Vagina (tissue), 2 donors: ENCODE data around the gene MED12L. TPM values are rescaled to one million over a fixed set of nuclear protein-coding genes. Genes with fewer than 3 reads are reported as not detected.

Source experiments
- DNase-seq, 2 donors: peaks; one replicate each; pipeline ENCODE4 v3.0.0-alpha.2; 2017; ENCODE audit errors: extremely low spot score in 2 of 2
- H3K27ac ChIP-seq: fragments of 200-600 bp; sonication (generic); one replicate; pipeline ENCODE4 v1.5.1; 2019
- H3K27me3 ChIP-seq: fragments of 200-600 bp; sonication (generic); one replicate; pipeline ENCODE4 v1.5.1; 2019
- H3K36me3 ChIP-seq, 2 donors: fragments of 200-600 bp; sonication (generic); one replicate each; pipeline ENCODE4 v1.5.1; 2017 to 2019
- H3K4me1 ChIP-seq: fragments of 200-600 bp; sonication (generic); one replicate; pipeline ENCODE4 v1.5.1; 2019
- H3K4me3 ChIP-seq, 2 donors: fragments of 200-600 bp; sonication (generic); 1 replicate in 1 of 2; 2 replicates in 1 of 2; pipeline ENCODE4 v1.5.1; 2016 to 2019
- H3K9me3 ChIP-seq: fragments of 200-600 bp; sonication (generic); one replicate; pipeline ENCODE4 v1.5.1; 2019
- CTCF ChIP-seq, 3 experiments: fragments of 450-650 bp in 2 of 3; fragments of 200-600 bp in 1 of 3; sonication (generic) in 1 of 3; IDR thresholded peaks; one replicate each; pipeline ENCODE4 v1.5.1; 2017 to 2019; ENCODE audit warnings: antibody characterized with exemption in 3 of 3, mild to moderate bottlenecking in 2 of 3, moderate library complexity in 2 of 3
- POLR2A ChIP-seq, 2 donors: fragments of 450-650 bp; IDR thresholded peaks; one replicate each; pipeline ENCODE4 v1.6.1; 2017; ENCODE audit warnings: antibody characterized with exemption in 2 of 2, mild to moderate bottlenecking in 2 of 2, moderate library complexity in 2 of 2
- POLR2AphosphoS5 ChIP-seq, 2 donors: sonication (generic); formaldehyde crosslinking; IDR thresholded peaks; one replicate each; pipeline ENCODE4 v1.9.0; 2017; ENCODE audit warnings: antibody characterized with exemption in 2 of 2, mild to moderate bottlenecking in 2 of 2, low read depth in 1 of 2; ENCODE audit not compliant: insufficient read depth in 1 of 2
- intact Hi-C: fragments of 100-400 bp; cut with DNase I; formaldehyde crosslinking; loops from one replicate; pipeline ENCODE4 v1.15.1; 2023
- total RNA-seq: library from RNA; depleted of rRNA; stranded (reverse); fragments of >200 nt; gene quantifications from one replicate; pipeline ENCODE4 v1.2.3, GENCODE V29; 2016

Gene MED12L
- total RNA-seq, 1 donor from 2014 or later: 1.7 TPM

GRCh38 chr3:151282921-151283320 is 197.5 kb downstream of the MED12L start:
- Histone ChIP-seq H3K9me3 (no peaks in the 10 kb centered on the region), H3K27ac (peak overlapping the region; percentile 10), H3K4me3 (no peak overlapping the region), H3K36me3 (no peaks in the 10 kb centered on the region), H3K27me3 (no peaks in the 10 kb centered on the region), H3K4me1 (peaks cover 11% of the 10 kb centered on the region)
- no peak for DNase-seq
- intact Hi-C loops: loop anchor here (10.0 kb wide), 1 partner anchor 58 kb away; no protein-coding TSS in a partner anchor
- no peak for TF ChIP-seq POLR2A (IDR thresholded peaks at IDR 0.05)
- TF ChIP-seq CTCF (IDR thresholded peaks at IDR 0.05): peak; percentile 46 to 81 (median 78)
- no peak for TF ChIP-seq POLR2AphosphoS5 (IDR thresholded peaks at IDR 0.05; ENCODE audit: insufficient read depth in 1 of 2, low read depth in 1 of 2)

GRCh38 chr3:151283387-151283786 is 197.9 kb downstream of the MED12L start:
- intact Hi-C loops: loop anchor here (10.0 kb wide), 1 partner anchor 59 kb away; no protein-coding TSS in a partner anchor
- Histone ChIP-seq H3K9me3 (no peaks in the 10 kb centered on the region), H3K4me3 (no peak overlapping the region), H3K27ac (peak overlapping the region; percentile 10), H3K27me3 (no peaks in the 10 kb centered on the region), H3K36me3 (no peaks in the 10 kb centered on the region), H3K4me1 (peaks cover 11% of the 10 kb centered on the region)
- DNase-seq: no peak
- TF ChIP-seq POLR2A (IDR thresholded peaks at IDR 0.05) (no peak), POLR2AphosphoS5 (IDR thresholded peaks at IDR 0.05; ENCODE audit: insufficient read depth in 1 of 2, low read depth in 1 of 2) (no peak), CTCF (IDR thresholded peaks at IDR 0.05) (no peak)

- peak overlapping the region; percentile 10 for H3K27ac ChIP-seq
- intact Hi-C loops: loop anchor here (10.0 kb wide), 1 partner anchor 59 kb away; no protein-coding TSS in a partner anchor
- DNase-seq: no peak
These were observed 198.5 kb downstream of the MED12L start for GRCh38 chr3:151283907-151284461.

GRCh38 chr3:151285940-151286339 is 200.5 kb downstream of the MED12L start:
- no peak for TF ChIP-seq CTCF (IDR thresholded peaks at IDR 0.05)
- no peak for TF ChIP-seq POLR2AphosphoS5 (IDR thresholded peaks at IDR 0.05; ENCODE audit: insufficient read depth in 1 of 2, low read depth in 1 of 2)
- no peak for TF ChIP-seq POLR2A (IDR thresholded peaks at IDR 0.05)
- intact Hi-C loops: loop anchor here (10.0 kb wide), 1 partner anchor 61 kb away; no protein-coding TSS in a partner anchor
- Histone ChIP-seq H3K36me3 (no peaks in the 10 kb centered on the region), H3K4me1 (peaks cover 11% of the 10 kb centered on the region), H3K27ac (no peak overlapping the region), H3K4me3 (no peak overlapping the region), H3K9me3 (no peaks in the 10 kb centered on the region), H3K27me3 (no peaks in the 10 kb centered on the region)
- no peak for DNase-seq

More at GRCh38 chr3:151283907-151284461, 198.5 kb downstream of the MED12L start:
- H3K4me3 ChIP-seq: no peak overlapping the region
- peaks cover 11% of the 10 kb centered on the region for H3K4me1 ChIP-seq
- TF ChIP-seq POLR2A (IDR thresholded peaks at IDR 0.05) (no peak), POLR2AphosphoS5 (IDR thresholded peaks at IDR 0.05; ENCODE audit: insufficient read depth in 1 of 2, low read depth in 1 of 2) (no peak), CTCF (IDR thresholded peaks at IDR 0.05) (no peak)
- no peaks in the 10 kb centered on the region for H3K36me3 ChIP-seq
- H3K9me3 ChIP-seq: no peaks in the 10 kb centered on the region
- H3K27me3 ChIP-seq: no peaks in the 10 kb centered on the region

- Histone ChIP-seq H3K4me1 (peaks cover 4% of the 10 kb centered on the region), H3K27me3 (no peaks in the 10 kb centered on the region), H3K36me3 (no peaks in the 10 kb centered on the region), H3K9me3 (no peaks in the 10 kb centered on the region), H3K4me3 (no peak overlapping the region), H3K27ac (no peak overlapping the region)
- no peak for DNase-seq
- intact Hi-C loops: loop anchor here (10.0 kb wide), 1 partner anchor 65 kb away; no protein-coding TSS in a partner anchor
- TF ChIP-seq POLR2AphosphoS5 (IDR thresholded peaks at IDR 0.05; ENCODE audit: insufficient read depth in 1 of 2, low read depth in 1 of 2): no peak
- no peak for TF ChIP-seq CTCF (IDR thresholded peaks at IDR 0.05)
- no peak for TF ChIP-seq POLR2A (IDR thresholded peaks at IDR 0.05)
These were observed 204.0 kb downstream of the MED12L start for GRCh38 chr3:151289445-151289844.
